OCI-LY7 (cell line): Measurements from ENCODE around the gene CAP1.

Experiments
- CTCF ChIP-seq: fragments of 200-600 bp; sonication (generic); conservative IDR thresholded peaks from 2 replicates; pipeline ENCODE4 v1.5.1; 2014; ENCODE audit warnings: mild to moderate bottlenecking, antibody characterized with exemption, low read length, moderate library complexity, mixed read lengths
- EZH2phosphoT487 ChIP-seq: fragments of 200-600 bp; sonication (generic); IDR thresholded peaks from 2 replicates; pipeline ENCODE4 v1.6.1; 2018; ENCODE audit warnings: low read depth, borderline replicate concordance, mild to moderate bottlenecking, mixed run types, antibody characterized with exemption, low read length, moderate library complexity, mixed read lengths

DNA sequence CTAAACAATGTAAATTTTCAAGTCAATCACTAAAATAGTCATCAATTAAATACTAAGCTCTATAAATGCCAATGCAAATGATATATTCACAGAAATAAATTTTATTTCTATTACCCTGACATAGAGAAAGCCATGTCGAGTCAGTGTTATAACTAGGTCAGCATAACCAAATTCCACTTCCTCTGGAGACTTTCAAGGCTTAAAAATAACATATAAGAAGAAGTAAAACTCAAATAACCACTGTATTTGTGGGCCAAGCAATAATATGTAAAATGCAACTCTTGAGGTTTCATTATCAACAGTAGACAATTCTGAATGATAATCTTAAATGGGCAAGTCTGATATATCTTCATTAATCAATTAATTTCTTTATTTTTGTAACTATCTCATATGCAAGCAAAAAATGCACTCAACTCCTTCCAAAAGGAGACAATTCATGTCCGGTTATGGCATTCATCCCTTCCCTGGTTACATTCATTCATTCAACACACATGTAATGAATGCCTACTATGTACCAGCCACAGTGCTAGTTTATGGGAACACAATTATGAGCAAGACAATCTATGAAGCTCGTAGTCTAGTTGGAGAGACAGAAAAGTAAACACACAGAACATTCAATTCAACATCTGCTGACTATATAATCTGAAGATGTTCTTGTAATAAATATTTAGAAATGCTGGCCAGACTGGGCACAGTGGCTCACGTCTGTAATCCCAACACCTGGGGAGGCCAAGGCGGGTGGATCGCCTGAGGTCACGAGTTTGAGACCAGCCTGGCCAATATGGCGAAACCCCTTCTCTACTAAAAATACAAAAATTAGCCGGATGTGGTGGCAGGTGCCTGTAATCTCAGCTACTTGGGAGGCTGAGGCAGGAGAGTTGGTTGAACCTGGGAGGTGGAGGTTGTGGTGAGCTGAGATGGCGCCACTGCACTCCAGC lies 37.1 kb upstream of the CAP1 start:
- no peak for TF ChIP-seq CTCF
- no peak for TF ChIP-seq EZH2phosphoT487
